Motor neuron (in vitro differentiated cells): ENCODE results near the gene SESN1. TPM values are rescaled to one million over a fixed set of nuclear protein-coding genes. Genes with fewer than 3 reads are reported as not detected.
"Not testable (repeated sequence)": the region's sequence is repeated elsewhere in the genome, so short reads cannot be mapped to it uniquely, and the experiment has no call there.

ENCODE experiments used
- ATAC-seq, 8 experiments: fragments of 200-7000 bp; cut with Tn5 transposase; replicated peaks in 6 of 8; 2 replicates each; pipeline ENCODE4 v1.8.0; 2021; ENCODE audit warnings: mild to moderate bottlenecking in 8 of 8, moderate library complexity in 8 of 8
- H3K27ac ChIP-seq, 2 donors: fragments of 250-450 bp; sonication (Bioruptor Pico); 2 replicates each; pipeline ENCODE4 v1.9.0; 2021; ENCODE audit warnings: antibody characterized with exemption in 2 of 2, mild to moderate bottlenecking in 2 of 2, moderate library complexity in 1 of 2
- H3K4me1 ChIP-seq, 2 donors: fragments of 250-450 bp; sonication (Bioruptor Pico); replicated peaks in 1 of 2; 2 replicates each; pipeline ENCODE4 v1.6.1; 2021; ENCODE audit warnings: antibody characterized with exemption in 2 of 2, mild to moderate bottlenecking in 2 of 2, moderate library complexity in 1 of 2
- H3K4me3 ChIP-seq, 5 donors: fragments of 250-450 bp; sonication (Bioruptor Pico); 2 replicates each; pipeline ENCODE4 v1.9.0; 2021; ENCODE audit warnings: antibody characterized with exemption in 5 of 5, mild to moderate bottlenecking in 5 of 5, moderate library complexity in 4 of 5
- WGBS, 10 experiments: fragments of 450-650 bp; shearing (Covaris generic); methylation state at CpG; one replicate each; pipeline ENCODE4 v1.0.0; 2022; 5-methylcytosine and 5-hydroxymethylcytosine counted together
- in situ Hi-C, 9 experiments: fragments of 400-800 bp; cut with MboI; loops; one replicate each; pipeline ENCODE4 v1.15.0; 2021; ENCODE audit warnings: low sequenced_read_pairs in 9 of 9, low pct_unique_long_range_greater_than_20kb in 2 of 9; ENCODE audit not compliant: unreplicated experiment in 9 of 9
- total RNA-seq, 8 experiments: library from RNA; unstranded; fragments of 300-600 nt; gene quantifications; 2 replicates each; pipeline versions ENCODE4 v1.2.3 to v1.2.4, GENCODE V29; 2022

Gene SESN1
- total RNA-seq, result 10 to 100 TPM; 21.2 to 75.9 (median 36.5) TPM

- in situ Hi-C loops, result loop anchor here in 2 of 9 experiments (25.0 kb wide), 2 partner anchors 257 to 557 kb away; partner anchors contain the start of gene ARMC2 (in 1 of the 2)
- 0% methylated on average over 2 to 5 of the region's 62 CpGs; no CpG with 5 or more reads in 8 of the 10 experiments for WGBS, 10 experiments
Measured at GRCh38 chr6:109094416-109095035, at the start of gene SESN1. Gene SESN1 (minus strand): TSS chr6:109094846. CDS start chr6:109094073, 773 bp downstream.

GRCh38 chr6:109143191-109143590, 48.5 kb upstream of the SESN1 start:
- no peak overlapping the region for H3K27ac ChIP-seq
- no peaks in the 10 kb centered on the region for H3K4me1 ChIP-seq
- no peak overlapping the region for H3K4me3 ChIP-seq
- ATAC-seq, result no peak
- in situ Hi-C loops, result no loop called here

More at GRCh38 chr6:109094416-109095035, at the start of gene SESN1:
- peak; percentile 73 to 82 (median 77) for ATAC-seq
- H3K4me3 ChIP-seq, result peak within 1 kb of the TSS; percentile 65 to 90 (median 78)
- H3K27ac ChIP-seq, result peak within 1 kb of the TSS; percentile 89 to 92
- H3K4me1 ChIP-seq, result peaks cover 3 to 19% of the 10 kb centered on the region in 2 donors

- H3K4me1 ChIP-seq, ATAC-seq, H3K27ac ChIP-seq, H3K4me3 ChIP-seq, in situ Hi-C loops: not testable (repeated sequence)
Measured at GRCh38 chr6:109142067-109142466, 47.4 kb upstream of the SESN1 start.

GRCh38 chr6:109139109-109139508, 44.5 kb upstream of the SESN1 start:
- H3K4me1 ChIP-seq, result no peaks in the 10 kb centered on the region
- no peak overlapping the region for H3K4me3 ChIP-seq
- in situ Hi-C loops, result no loop called here
- no peak overlapping the region for H3K27ac ChIP-seq
- no peak for ATAC-seq
- 54 to 100% (median 93%) methylated on average over 2 to 6 of the region's 6 CpGs; no CpG with 5 or more reads in 1 of the 10 experiments for WGBS, 10 experiments

- ATAC-seq, H3K4me3 ChIP-seq, H3K4me1 ChIP-seq, in situ Hi-C loops, H3K27ac ChIP-seq: not testable (repeated sequence)
- 91 to 100% (median 98%) methylated on average over 2 to 6 of the region's 6 CpGs for whole genome bisulfite sequencing, 10 experiments
Measured at GRCh38 chr6:109136530-109136929, 41.9 kb upstream of the SESN1 start.

GRCh38 chr6:109136039-109136438, 41.4 kb upstream of the SESN1 start:
- 95 to 100% (median 100%) methylated on average over 2 of the region's 6 CpGs; no CpG with 5 or more reads in 6 of the 10 experiments for WGBS, 10 experiments
- ATAC-seq, in situ Hi-C loops, H3K4me1 ChIP-seq, H3K4me3 ChIP-seq, H3K27ac ChIP-seq: not testable (repeated sequence)

GRCh38 chr6:109135600-109135999, 41.0 kb upstream of the SESN1 start:
- WGBS, 10 experiments, result 100% methylated on average over 1 of the region's 1 CpG; no CpG with 5 or more reads in 9 of the 10 experiments
- H3K4me1 ChIP-seq, ATAC-seq, in situ Hi-C loops, H3K4me3 ChIP-seq, H3K27ac ChIP-seq: not testable (repeated sequence)

GRCh38 chr6:109130065-109130464, 35.4 kb upstream of the SESN1 start:
- in situ Hi-C loops, result no loop called here
- WGBS, 10 experiments, result 50 to 100% (median 86%) methylated on average over 2 to 3 of the region's 3 CpGs
- H3K4me3 ChIP-seq, result no peak overlapping the region
- no peak overlapping the region for H3K27ac ChIP-seq
- H3K4me1 ChIP-seq, result no peaks in the 10 kb centered on the region
- no peak for ATAC-seq

GRCh38 chr6:109125504-109125903, 30.9 kb upstream of the SESN1 start:
- H3K4me3 ChIP-seq, result no peak overlapping the region
- no peak for ATAC-seq
- H3K4me1 ChIP-seq, result no peaks in the 10 kb centered on the region
- no peak overlapping the region for H3K27ac ChIP-seq
- WGBS, 10 experiments, result 14 to 100% (median 80%) methylated on average over 1 to 3 of the region's 3 CpGs; no CpG with 5 or more reads in 3 of the 10 experiments
- in situ Hi-C loops, result no loop called here

- 40 to 100% (median 100%) methylated on average over 1 to 2 of the region's 2 CpGs; no CpG with 5 or more reads in 1 of the 10 experiments for WGBS, 10 experiments
- in situ Hi-C loops, result no loop called here
- no peak for ATAC-seq
- no peak overlapping the region for H3K4me3 ChIP-seq
- H3K27ac ChIP-seq, result no peak overlapping the region
- H3K4me1 ChIP-seq, result no peaks in the 10 kb centered on the region
Measured at GRCh38 chr6:109124219-109124618, 29.6 kb upstream of the SESN1 start.

GRCh38 chr6:109121411-109121810, 26.8 kb upstream of the SESN1 start:
- H3K4me3 ChIP-seq, result no peak overlapping the region
- ATAC-seq, result no peak
- no peak overlapping the region for H3K27ac ChIP-seq
- H3K4me1 ChIP-seq, result peaks cover 2 to 3% of the 10 kb centered on the region in 2 donors
- in situ Hi-C loops, result no loop called here

- 62 to 100% (median 87%) methylated on average over 1 to 3 of the region's 3 CpGs; no CpG with 5 or more reads in 1 of the 10 experiments for WGBS, 10 experiments
- H3K27ac ChIP-seq, result no peak overlapping the region
- H3K4me3 ChIP-seq, result no peak overlapping the region
- no peak for ATAC-seq
- in situ Hi-C loops, result no loop called here
- H3K4me1 ChIP-seq, result peaks cover 2 to 3% of the 10 kb centered on the region in 2 donors
Measured at GRCh38 chr6:109118871-109119354, 24.3 kb upstream of the SESN1 start.

- ATAC-seq, result peak in 1 of 8 experiments; percentile 63
- 25 to 94% (median 64%) methylated on average over 1 to 5 of the region's 5 CpGs; no CpG with 5 or more reads in 1 of the 10 experiments for WGBS, 10 experiments
- Histone ChIP-seq H3K4me1 (peaks cover 2 to 3% of the 10 kb centered on the region in 2 donors), H3K27ac (no peak overlapping the region), H3K4me3 (no peak overlapping the region)
- in situ Hi-C loops, result no loop called here
Measured at GRCh38 chr6:109118337-109118736, 23.7 kb upstream of the SESN1 start.
